ENCODE measurements around the gene MLLT10. TPM values are rescaled to one million over a fixed set of nuclear protein-coding genes. Genes with fewer than 3 reads are reported as not detected.
"Not testable (repeated sequence)": the region's sequence is repeated elsewhere in the genome, so short reads cannot be mapped to it uniquely, and the experiment has no call there.

The MLLT10 gene
- total RNA-seq, 1 donor from 2014 or later, result 50.9 TPM

DNA sequence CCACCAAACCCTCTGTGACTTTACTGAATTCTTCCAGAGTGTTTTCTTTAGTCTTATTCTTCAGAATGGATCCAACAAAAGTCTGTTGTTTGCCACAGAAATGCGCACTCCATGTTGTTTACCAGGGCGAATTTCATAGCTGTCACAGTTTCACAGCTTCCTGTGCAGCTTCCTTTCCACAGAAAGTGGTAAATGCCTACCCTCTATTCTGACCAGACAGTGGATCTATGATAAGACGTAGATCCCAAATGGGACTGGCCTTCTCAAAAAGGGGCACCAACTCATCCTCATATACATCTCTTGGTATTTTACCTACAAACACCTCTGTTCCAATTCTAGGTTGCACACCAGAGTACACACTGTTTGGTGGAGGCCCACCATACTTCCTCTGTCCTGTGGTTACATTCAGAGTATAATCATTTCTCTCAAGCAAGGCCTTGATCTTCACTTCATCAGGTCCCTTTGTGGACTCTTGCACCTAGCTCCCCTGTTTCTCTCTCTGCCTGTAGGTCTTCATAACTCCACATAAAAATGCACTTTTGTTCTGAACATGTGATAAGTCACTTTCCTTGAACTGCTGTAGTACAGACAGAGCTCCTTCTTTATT is 91.7 kb downstream of the MLLT10 start:
- Mint-ChIP-seq H3K27me3 (ENCODE audit: unreplicated experiment) (peaks cover 2% of the 10 kb centered on the region), H3K4me3 (ENCODE audit: unreplicated experiment) (no peak overlapping the region), H3K27ac (ENCODE audit: unreplicated experiment) (no peak overlapping the region), H3K4me1 (ENCODE audit: low read depth, unreplicated experiment) (no peaks in the 10 kb centered on the region), H3K9me3 (ENCODE audit: unreplicated experiment) (no peaks in the 10 kb centered on the region), H3K36me3 (ENCODE audit: unreplicated experiment) (no peaks in the 10 kb centered on the region)
- no peak for DNase-seq
- TF ChIP-seq CTCF (IDR thresholded peaks at IDR 0.05; ENCODE audit: partially characterized antibody, unreplicated experiment), result no peak

- peaks cover 2% of the 10 kb centered on the region for H3K27me3 Mint-ChIP-seq (ENCODE audit: unreplicated experiment)
- no peaks in the 10 kb centered on the region for H3K9me3 Mint-ChIP-seq (ENCODE audit: unreplicated experiment)
- no peak overlapping the region for H3K27ac Mint-ChIP-seq (ENCODE audit: unreplicated experiment)
- no peak for DNase-seq
- no peaks in the 10 kb centered on the region for H3K36me3 Mint-ChIP-seq (ENCODE audit: unreplicated experiment)
- H3K4me3 Mint-ChIP-seq (ENCODE audit: unreplicated experiment), result no peak overlapping the region
- no peaks in the 10 kb centered on the region for H3K4me1 Mint-ChIP-seq (ENCODE audit: low read depth, unreplicated experiment)
- TF ChIP-seq CTCF (IDR thresholded peaks at IDR 0.05; ENCODE audit: partially characterized antibody, unreplicated experiment), result no peak
Observed at GRCh38 chr10:21626457-21627161, 92.6 kb downstream of the MLLT10 start.

DNA sequence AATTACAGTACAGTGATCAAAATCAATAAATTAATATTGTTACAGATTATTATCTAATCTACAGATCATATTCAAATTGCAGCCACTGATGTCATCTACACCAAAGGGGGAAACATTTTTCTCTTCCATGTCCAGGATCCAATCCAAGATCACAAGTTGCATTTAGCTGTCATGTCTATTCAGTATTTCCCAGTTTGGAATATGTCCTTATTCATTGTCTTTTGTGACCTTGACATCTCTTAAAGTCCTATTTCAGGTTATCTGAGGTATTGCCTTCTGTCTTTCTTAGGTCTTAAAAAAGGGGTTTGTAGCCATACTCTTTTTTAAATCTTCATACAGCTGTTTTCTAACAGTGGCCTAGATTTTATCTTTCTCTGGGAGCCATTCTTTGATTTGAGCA is 93.3 kb downstream of the MLLT10 start:
- DNase-seq, result no peak
- H3K27ac Mint-ChIP-seq (ENCODE audit: unreplicated experiment), result no peak overlapping the region
- H3K4me1 Mint-ChIP-seq (ENCODE audit: low read depth, unreplicated experiment), result no peaks in the 10 kb centered on the region
- no peak overlapping the region for H3K4me3 Mint-ChIP-seq (ENCODE audit: unreplicated experiment)
- no peak for TF ChIP-seq CTCF (IDR thresholded peaks at IDR 0.05; ENCODE audit: partially characterized antibody, unreplicated experiment)
- no peaks in the 10 kb centered on the region for H3K9me3 Mint-ChIP-seq (ENCODE audit: unreplicated experiment)
- H3K36me3 Mint-ChIP-seq (ENCODE audit: unreplicated experiment), result no peaks in the 10 kb centered on the region
- H3K27me3 Mint-ChIP-seq (ENCODE audit: unreplicated experiment), result no peaks in the 10 kb centered on the region

- H3K27ac Mint-ChIP-seq (ENCODE audit: unreplicated experiment), result no peak overlapping the region
Observed at GRCh38 chr10:21628023-21628422, 94.0 kb downstream of the MLLT10 start.

DNA sequence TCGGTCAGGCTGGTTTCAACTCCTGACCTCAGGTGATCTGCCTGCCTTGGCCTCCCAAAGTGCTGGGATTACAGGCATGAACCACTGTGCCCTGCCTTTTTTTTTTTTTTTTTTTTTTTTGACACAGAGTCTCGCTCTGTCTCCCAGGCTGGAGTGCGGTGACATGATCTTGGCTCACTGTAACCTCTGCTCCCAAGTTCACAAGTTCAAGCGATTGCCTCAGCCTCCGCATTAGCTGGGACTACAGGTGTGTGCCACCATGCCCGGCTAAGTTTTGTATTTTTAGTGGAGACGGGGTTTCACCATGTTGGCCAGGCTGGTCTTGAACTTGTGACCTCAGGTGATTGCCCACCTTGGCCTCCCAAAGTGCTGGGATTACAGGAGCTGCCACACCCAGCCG is 94.6 kb downstream of the MLLT10 start:
- not testable (repeated sequence) for H3K27ac Mint-ChIP-seq (ENCODE audit: unreplicated experiment); H3K4me3 Mint-ChIP-seq (ENCODE audit: unreplicated experiment); H3K4me1 Mint-ChIP-seq (ENCODE audit: low read depth, unreplicated experiment); H3K9me3 Mint-ChIP-seq (ENCODE audit: unreplicated experiment); H3K27me3 Mint-ChIP-seq (ENCODE audit: unreplicated experiment); H3K36me3 Mint-ChIP-seq (ENCODE audit: unreplicated experiment); DNase-seq

More at GRCh38 chr10:21628023-21628422, 94.0 kb downstream of the MLLT10 start:
- H3K4me3 Mint-ChIP-seq (ENCODE audit: unreplicated experiment), result no peak overlapping the region
- DNase-seq, result no peak
- no peak for TF ChIP-seq CTCF (IDR thresholded peaks at IDR 0.05; ENCODE audit: partially characterized antibody, unreplicated experiment)
- H3K9me3 Mint-ChIP-seq (ENCODE audit: unreplicated experiment), result no peaks in the 10 kb centered on the region
- H3K36me3 Mint-ChIP-seq (ENCODE audit: unreplicated experiment), result no peaks in the 10 kb centered on the region
- no peaks in the 10 kb centered on the region for H3K4me1 Mint-ChIP-seq (ENCODE audit: low read depth, unreplicated experiment)
- H3K27me3 Mint-ChIP-seq (ENCODE audit: unreplicated experiment), result no peaks in the 10 kb centered on the region
